ENCODE results near the gene APOBEC4. TPM values are rescaled to one million over a fixed set of nuclear protein-coding genes. Genes with fewer than 3 reads are reported as not detected.
A peak's percentile ranks its signal among the peaks of the same experiment; 100 is the strongest.

Gene APOBEC4
- total and polyA plus RNA-seq, 9 of the 15 experiments (the other 6 are each of a cell fraction or from before 2014, with no cell fraction given): not detected

DNA sequence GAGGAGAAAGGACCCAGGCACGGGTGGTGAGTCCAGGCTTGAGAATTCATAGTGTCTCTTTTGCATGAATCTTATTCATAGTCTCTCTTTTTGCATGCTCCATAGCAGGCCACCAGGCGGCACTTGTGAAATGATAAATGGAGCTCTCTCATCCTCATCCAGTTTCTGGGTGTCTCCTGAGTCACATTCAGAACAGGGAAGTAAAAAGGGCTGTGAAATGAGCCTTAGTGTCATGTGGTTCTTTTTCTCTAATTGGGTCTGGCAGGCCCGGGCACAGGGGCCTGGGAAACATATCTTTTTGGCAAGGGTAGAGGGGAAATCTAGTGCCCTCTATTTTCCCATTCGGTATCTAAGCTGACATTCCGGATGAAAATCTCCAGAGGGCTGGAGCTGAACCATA lies 43.8 kb downstream of the APOBEC4 start:
- H3K4me3 ChIP-seq: no peak overlapping the region
- DNase-seq (ENCODE audit: extremely low read depth in 1 of 4, low spot score in 3 of 4): peak in 2 of 4 experiments; percentile 27 to 63
- TF ChIP-seq HDAC1 (IDR thresholded peaks at IDR 0.05) (no peak), EGR1 (conservative IDR thresholded peaks at IDR 0.05) (no peak), ZNF140 (CRISPR knock-in tag; IDR thresholded peaks at IDR 0.05) (no peak), KLF16 (IDR thresholded peaks at IDR 0.05) (no peak), RFX1 (IDR thresholded peaks at IDR 0.05) (no peak), DIDO1 (tag; IDR thresholded peaks at IDR 0.05; ENCODE audit: low read depth) (no peak), RBM17 (IDR thresholded peaks at IDR 0.05; ENCODE audit: borderline replicate concordance, low read depth, low read length) (no peak), MTA3 (IDR thresholded peaks at IDR 0.05; ENCODE audit: borderline replicate concordance) (no peak), MYNN (IDR thresholded peaks at IDR 0.05) (no peak), MYNN (CRISPR knock-in tag; IDR thresholded peaks at IDR 0.05) (no peak), SRSF3 (IDR thresholded peaks at IDR 0.05; ENCODE audit: insufficient read depth, low read length) (no peak), SMARCE1 (IDR thresholded peaks at IDR 0.05) (no peak), FIP1L1 (IDR thresholded peaks at IDR 0.05; ENCODE audit: low read depth, low read length, poor library complexity, severe bottlenecking) (no peak)
- TF ChIP-seq, protein P1, sequence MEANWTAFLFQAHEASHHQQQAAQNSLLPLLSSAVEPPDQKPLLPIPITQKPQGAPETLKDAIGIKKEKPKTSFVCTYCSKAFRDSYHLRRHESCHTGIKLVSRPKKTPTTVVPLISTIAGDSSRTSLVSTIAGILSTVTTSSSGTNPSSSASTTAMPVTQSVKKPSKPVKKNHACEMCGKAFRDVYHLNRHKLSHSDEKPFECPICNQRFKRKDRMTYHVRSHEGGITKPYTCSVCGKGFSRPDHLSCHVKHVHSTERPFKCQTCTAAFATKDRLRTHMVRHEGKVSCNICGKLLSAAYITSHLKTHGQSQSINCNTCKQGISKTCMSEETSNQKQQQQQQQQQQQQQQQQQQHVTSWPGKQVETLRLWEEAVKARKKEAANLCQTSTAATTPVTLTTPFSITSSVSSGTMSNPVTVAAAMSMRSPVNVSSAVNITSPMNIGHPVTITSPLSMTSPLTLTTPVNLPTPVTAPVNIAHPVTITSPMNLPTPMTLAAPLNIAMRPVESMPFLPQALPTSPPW (CRISPR knock-in tag; IDR thresholded peaks at IDR 0.05): peak; percentile 27; the same call in 1 of the 2 replicates
- TF ChIP-seq, protein P2, sequence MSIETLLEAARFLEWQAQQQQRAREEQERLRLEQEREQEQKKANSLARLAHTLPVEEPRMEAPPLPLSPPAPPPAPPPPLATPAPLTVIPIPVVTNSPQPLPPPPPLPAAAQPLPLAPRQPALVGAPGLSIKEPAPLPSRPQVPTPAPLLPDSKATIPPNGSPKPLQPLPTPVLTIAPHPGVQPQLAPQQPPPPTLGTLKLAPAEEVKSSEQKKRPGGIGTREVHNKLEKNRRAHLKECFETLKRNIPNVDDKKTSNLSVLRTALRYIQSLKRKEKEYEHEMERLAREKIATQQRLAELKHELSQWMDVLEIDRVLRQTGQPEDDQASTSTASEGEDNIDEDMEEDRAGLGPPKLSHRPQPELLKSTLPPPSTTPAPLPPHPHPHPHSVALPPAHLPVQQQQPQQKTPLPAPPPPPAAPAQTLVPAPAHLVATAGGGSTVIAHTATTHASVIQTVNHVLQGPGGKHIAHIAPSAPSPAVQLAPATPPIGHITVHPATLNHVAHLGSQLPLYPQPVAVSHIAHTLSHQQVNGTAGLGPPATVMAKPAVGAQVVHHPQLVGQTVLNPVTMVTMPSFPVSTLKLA (conservative IDR thresholded peaks at IDR 0.05): no peak
- TF ChIP-seq, protein P3, sequence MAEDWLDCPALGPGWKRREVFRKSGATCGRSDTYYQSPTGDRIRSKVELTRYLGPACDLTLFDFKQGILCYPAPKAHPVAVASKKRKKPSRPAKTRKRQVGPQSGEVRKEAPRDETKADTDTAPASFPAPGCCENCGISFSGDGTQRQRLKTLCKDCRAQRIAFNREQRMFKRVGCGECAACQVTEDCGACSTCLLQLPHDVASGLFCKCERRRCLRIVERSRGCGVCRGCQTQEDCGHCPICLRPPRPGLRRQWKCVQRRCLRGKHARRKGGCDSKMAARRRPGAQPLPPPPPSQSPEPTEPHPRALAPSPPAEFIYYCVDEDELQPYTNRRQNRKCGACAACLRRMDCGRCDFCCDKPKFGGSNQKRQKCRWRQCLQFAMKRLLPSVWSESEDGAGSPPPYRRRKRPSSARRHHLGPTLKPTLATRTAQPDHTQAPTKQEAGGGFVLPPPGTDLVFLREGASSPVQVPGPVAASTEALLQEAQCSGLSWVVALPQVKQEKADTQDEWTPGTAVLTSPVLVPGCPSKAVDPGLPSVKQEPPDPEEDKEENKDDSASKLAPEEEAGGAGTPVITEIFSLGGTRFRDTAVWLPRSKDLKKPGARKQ (CRISPR knock-in tag; IDR thresholded peaks at IDR 0.05): no peak
- TF ChIP-seq, protein P4, sequence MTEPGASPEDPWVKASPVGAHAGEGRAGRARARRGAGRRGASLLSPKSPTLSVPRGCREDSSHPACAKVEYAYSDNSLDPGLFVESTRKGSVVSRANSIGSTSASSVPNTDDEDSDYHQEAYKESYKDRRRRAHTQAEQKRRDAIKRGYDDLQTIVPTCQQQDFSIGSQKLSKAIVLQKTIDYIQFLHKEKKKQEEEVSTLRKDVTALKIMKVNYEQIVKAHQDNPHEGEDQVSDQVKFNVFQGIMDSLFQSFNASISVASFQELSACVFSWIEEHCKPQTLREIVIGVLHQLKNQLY (CRISPR knock-in tag; conservative IDR thresholded peaks at IDR 0.05): no peak

More for the DNA sequence above, 43.8 kb downstream of the APOBEC4 start:
- no TSS peak for BruUV-seq (replicated peaks)
- no peak overlapping the region for H3K9ac ChIP-seq (ENCODE audit: insufficient read depth in 1 of 2, low read depth in 2 of 2, low read length in 2 of 2)
- H3K27ac ChIP-seq (ENCODE audit: extremely low read depth, low read depth, low read length): no peak overlapping the region
- no peaks in the 10 kb centered on the region for H3K4me1 ChIP-seq (replicated peaks in 1 of 2; ENCODE audit: control insufficient read depth in 2 of 2, insufficient read depth in 2 of 2, low read length in 2 of 2)
- H3K9me3 ChIP-seq (replicated peaks; ENCODE audit: control insufficient read depth, insufficient read depth, low read depth, low read length): no peaks in the 10 kb centered on the region
- no peaks in the 10 kb centered on the region for H3K79me2 ChIP-seq (ENCODE audit: control insufficient read depth, insufficient read depth, low read length)
- 4% methylated on average over 5 of the region's 5 CpGs for WGBS (ENCODE audit: insufficient coverage, low coverage, missing lambda C conversion rate)
- H3K9me1 ChIP-seq (ENCODE audit: control insufficient read depth, insufficient read depth, low read length): no peaks in the 10 kb centered on the region
- FAIRE-seq (no peak), ATAC-seq (peak; percentile 89)
- ChIA-PET POLR2A (interaction anchor here (1.0 kb wide), 1 partner anchor 11 kb away, joined by 3 read pairs; no protein-coding TSS in a partner anchor), CTCF (ENCODE audit: low intra/inter-chr PET ratio) (interaction anchor here (0.6 to 1.1 kb wide), 3 partner anchors 76 to 307 kb away, joined by 4 to 5 read pairs (median 5); no protein-coding TSS in a partner anchor)
- intact Hi-C loops (cut with micrococcal nuclease): loop anchor here (1.0 to 5.0 kb wide), 2 partner anchors 76 to 137 kb away; partner anchors contain the start of gene SMG7
- H4K20me1 ChIP-seq (replicated peaks; ENCODE audit: control insufficient read depth, insufficient read depth, low read length): no peaks in the 10 kb centered on the region
- H3K4me2 ChIP-seq (ENCODE audit: insufficient read depth, low read length): no peak overlapping the region
- H2AFZ ChIP-seq (ENCODE audit: low read depth, low read length): no peak overlapping the region
- in situ Hi-C loops (cut with MboI): loop anchor here (25.0 kb wide), 1 partner anchor 647 kb away; the partner anchor contains the start of gene SHCBP1L
- H3K27me3 ChIP-seq (ENCODE audit: control insufficient read depth in 2 of 2, insufficient read depth in 2 of 2, low read length in 2 of 2): peaks cover 4 to 22% of the 10 kb centered on the region in 2 experiments; a peak in 4 of 5 replicates
- no peaks in the 10 kb centered on the region for H3K36me3 ChIP-seq (ENCODE audit: control insufficient read depth, insufficient read depth, low read length)
